ENCODE measurements around the gene GRIK4. TPM values are rescaled to one million over a fixed set of nuclear protein-coding genes. Genes with fewer than 3 reads are reported as not detected.

Gene GRIK4
- total RNA-seq, 3 donors from 2014 or later (not counting 1 experiment from before 2014, with no cell fraction given) = 2.2 to 32.3 (median 21.9) TPM

- no peaks in the 10 kb centered on the region for H3K4me1 ChIP-seq (ENCODE audit: control insufficient read depth, insufficient read depth, low read length)
- H3K27ac Mint-ChIP-seq = no peak overlapping the region
- no peak overlapping the region for H3K4me3 Mint-ChIP-seq
- ATAC-seq (no peak), DNase-seq (no peak)
- no peaks in the 10 kb centered on the region for H3K36me3 Mint-ChIP-seq
- H3K4me3 ChIP-seq (ENCODE audit: low read length) = no peak overlapping the region
- H3K9me3 ChIP-seq (ENCODE audit: control insufficient read depth, insufficient read depth, low read length) = no peaks in the 10 kb centered on the region
- peaks cover 2 to 14% of the 10 kb centered on the region in 2 donors for H3K27me3 Mint-ChIP-seq (ENCODE audit: low read depth in 2 of 2)
- WGBS (ENCODE audit: insufficient coverage) = 100% methylated on average over 1 of the region's 2 CpGs
- TF ChIP-seq CTCF (IDR thresholded peaks at IDR 0.05) = no peak
- H3K27me3 ChIP-seq (ENCODE audit: control insufficient read depth, insufficient read depth, low read length) = no peaks in the 10 kb centered on the region
- H3K4me1 Mint-ChIP-seq = no peaks in the 10 kb centered on the region
- no peak overlapping the region for H3K27ac ChIP-seq (ENCODE audit: low read length)
- no peaks in the 10 kb centered on the region for H3K36me3 ChIP-seq (ENCODE audit: control insufficient read depth, insufficient read depth, low read length)
- intact Hi-C loops (cut with micrococcal nuclease) = no loop called here
- H3K9me3 Mint-ChIP-seq = no peaks in the 10 kb centered on the region
Observed at GRCh38 chr11:120995184-120995583, 483.6 kb downstream of the GRIK4 start.

- DNase-seq = no peak
- no peak for TF ChIP-seq CTCF (IDR thresholded peaks at IDR 0.05)
- no peak for ATAC-seq
- no peaks in the 10 kb centered on the region for H3K4me1 Mint-ChIP-seq
- no peak overlapping the region for H3K27ac ChIP-seq (ENCODE audit: low read length)
- no peaks in the 10 kb centered on the region for H3K36me3 Mint-ChIP-seq
- H3K36me3 ChIP-seq (ENCODE audit: control insufficient read depth, insufficient read depth, low read length) = no peaks in the 10 kb centered on the region
- no peaks in the 10 kb centered on the region for H3K9me3 ChIP-seq (ENCODE audit: control insufficient read depth, insufficient read depth, low read length)
- intact Hi-C loops (cut with micrococcal nuclease) = no loop called here
- H3K4me1 ChIP-seq (ENCODE audit: control insufficient read depth, insufficient read depth, low read length) = no peaks in the 10 kb centered on the region
- H3K27me3 Mint-ChIP-seq (ENCODE audit: low read depth in 2 of 2) = peaks cover 5 to 27% of the 10 kb centered on the region in 2 donors
- H3K4me3 ChIP-seq (ENCODE audit: low read length) = no peak overlapping the region
- no peak overlapping the region for H3K27ac Mint-ChIP-seq
- no peaks in the 10 kb centered on the region for H3K27me3 ChIP-seq (ENCODE audit: control insufficient read depth, insufficient read depth, low read length)
- no peaks in the 10 kb centered on the region for H3K9me3 Mint-ChIP-seq
- WGBS (ENCODE audit: insufficient coverage) = 86% methylated on average over 5 of the region's 5 CpGs
- no peak overlapping the region for H3K4me3 Mint-ChIP-seq
Observed at GRCh38 chr11:120996973-120997372, 485.4 kb downstream of the GRIK4 start.

- Histone ChIP-seq H3K27me3 (ENCODE audit: control insufficient read depth, insufficient read depth, low read length) (no peaks in the 10 kb centered on the region), H3K36me3 (ENCODE audit: control insufficient read depth, insufficient read depth, low read length) (no peaks in the 10 kb centered on the region), H3K9me3 (ENCODE audit: control insufficient read depth, insufficient read depth, low read length) (no peaks in the 10 kb centered on the region), H3K4me3 (ENCODE audit: low read length) (no peak overlapping the region), H3K27ac (ENCODE audit: low read length) (no peak overlapping the region), H3K4me1 (ENCODE audit: control insufficient read depth, insufficient read depth, low read length) (no peaks in the 10 kb centered on the region)
- Mint-ChIP-seq H3K4me3 (no peak overlapping the region), H3K27me3 (ENCODE audit: low read depth in 2 of 2) (peaks cover 5 to 39% of the 10 kb centered on the region in 2 donors), H3K9me3 (no peaks in the 10 kb centered on the region), H3K36me3 (no peaks in the 10 kb centered on the region), H3K27ac (no peak overlapping the region), H3K4me1 (no peaks in the 10 kb centered on the region)
- ATAC-seq (no peak), DNase-seq (no peak)
- TF ChIP-seq CTCF (IDR thresholded peaks at IDR 0.05) = no peak
- 100% methylated on average over 1 of the region's 1 CpG for WGBS (ENCODE audit: insufficient coverage)
- intact Hi-C loops (cut with micrococcal nuclease) = no loop called here
Observed at GRCh38 chr11:120998581-120998980, 487.0 kb downstream of the GRIK4 start.

GRCh38 chr11:121004206-121004840, 492.8 kb downstream of the GRIK4 start:
- Mint-ChIP-seq H3K9me3 (no peaks in the 10 kb centered on the region), H3K27me3 (ENCODE audit: low read depth in 2 of 2) (peaks cover 17 to 58% of the 10 kb centered on the region in 2 donors), H3K4me1 (no peaks in the 10 kb centered on the region), H3K36me3 (no peaks in the 10 kb centered on the region), H3K4me3 (no peak overlapping the region), H3K27ac (no peak overlapping the region)
- no peak for TF ChIP-seq CTCF (IDR thresholded peaks at IDR 0.05)
- Histone ChIP-seq H3K9me3 (ENCODE audit: control insufficient read depth, insufficient read depth, low read length) (no peaks in the 10 kb centered on the region), H3K4me1 (ENCODE audit: control insufficient read depth, insufficient read depth, low read length) (no peaks in the 10 kb centered on the region), H3K27me3 (ENCODE audit: control insufficient read depth, insufficient read depth, low read length) (no peaks in the 10 kb centered on the region), H3K4me3 (ENCODE audit: low read length) (no peak overlapping the region), H3K27ac (ENCODE audit: low read length) (no peak overlapping the region), H3K36me3 (ENCODE audit: control insufficient read depth, insufficient read depth, low read length) (no peaks in the 10 kb centered on the region)
- ATAC-seq (no peak), DNase-seq (no peak)
- WGBS (ENCODE audit: insufficient coverage) = 58% methylated on average over 3 of the region's 4 CpGs
- intact Hi-C loops (cut with micrococcal nuclease) = no loop called here

Measured in natural killer cell (primary cell).